SK-N-SH treated with all-trans-retinoic acid at 6 μM for 48 hours (cell line): ENCODE results near the gene HOXB4.
A peak's percentile ranks its signal among the peaks of the same experiment; 100 is the strongest.

ENCODE experiments used
- ARNTL ChIP-seq: fragments of 450-650 bp; formaldehyde crosslinking; IDR thresholded peaks from 2 replicates; pipeline ENCODE4 v1.5.0; 2020; ENCODE audit warnings: low read depth, mild to moderate bottlenecking, moderate library complexity, borderline replicate concordance
- CREB5 ChIP-seq: fragments of 250-450 bp; sonication (Bioruptor Pico); IDR thresholded peaks from 2 replicates; pipeline ENCODE4 v1.5.1; 2020; ENCODE audit warnings: low read depth, mild to moderate bottlenecking, moderate library complexity
- ESRRG ChIP-seq: fragments of 250-450 bp; sonication (Bioruptor Pico); IDR thresholded peaks from 2 replicates; pipeline ENCODE4 v1.6.1; 2021; ENCODE audit warnings: mild to moderate bottlenecking
- OSR1 ChIP-seq: fragments of 250-450 bp; sonication (Bioruptor Pico); IDR thresholded peaks from 2 replicates; pipeline ENCODE4 v1.8.0; 2022; ENCODE audit warnings: moderate library complexity, mild to moderate bottlenecking, inconsistent platforms
- RARB ChIP-seq: fragments of 250-450 bp; sonication (Bioruptor Pico); IDR thresholded peaks from 2 replicates; pipeline ENCODE4 v1.8.0; 2021; ENCODE audit warnings: mild to moderate bottlenecking, moderate library complexity
- TCF4 ChIP-seq: fragments of 250-450 bp; sonication (Bioruptor Pico); IDR thresholded peaks from 2 replicates; pipeline ENCODE4 v1.8.0; 2021; ENCODE audit warnings: mild to moderate bottlenecking, moderate library complexity, borderline replicate concordance
- TSHZ2 ChIP-seq: fragments of 250-450 bp; sonication (Bioruptor Pico); IDR thresholded peaks from 2 replicates; pipeline ENCODE4 v1.5.0; 2020; ENCODE audit warnings: mild to moderate bottlenecking, moderate library complexity
- ZFP3 ChIP-seq: fragments of 250-450 bp; sonication (Bioruptor Pico); IDR thresholded peaks from 2 replicates; pipeline ENCODE4 v1.5.0; 2020; ENCODE audit warnings: mild to moderate bottlenecking, moderate library complexity
- ZNF565 ChIP-seq: fragments of 450-650 bp; formaldehyde crosslinking; conservative IDR thresholded peaks from 2 replicates; pipeline ENCODE4 v1.5.0; 2020; ENCODE audit warnings: low read depth, mild to moderate bottlenecking, moderate library complexity
- ZNF8 ChIP-seq: fragments of 450-650 bp; formaldehyde crosslinking; IDR thresholded peaks from 2 replicates; pipeline ENCODE4 v1.5.0; 2020; ENCODE audit warnings: mild to moderate bottlenecking, moderate library complexity
- TF ChIP-seq, protein P1 (sequence below): fragments of 250-450 bp; sonication (Bioruptor Pico); IDR thresholded peaks from 2 replicates; pipeline ENCODE4 v1.8.0; 2020; ENCODE audit warnings: mild to moderate bottlenecking, moderate library complexity, borderline replicate concordance
- TF ChIP-seq, protein P2 (sequence below): fragments of 250-450 bp; sonication (Bioruptor Pico); IDR thresholded peaks from 2 replicates; pipeline ENCODE4 v1.8.0; 2021; ENCODE audit warnings: low read depth, mild to moderate bottlenecking, moderate library complexity, borderline replicate concordance
- TF ChIP-seq, protein P3 (sequence below): fragments of 250-450 bp; sonication (Bioruptor Pico); IDR thresholded peaks from 2 replicates; pipeline ENCODE4 v1.5.1; 2021; ENCODE audit warnings: mild to moderate bottlenecking, moderate library complexity

- no peak for TF ChIP-seq ARNTL (CRISPR knock-in tag)
- TF ChIP-seq, protein P1, sequence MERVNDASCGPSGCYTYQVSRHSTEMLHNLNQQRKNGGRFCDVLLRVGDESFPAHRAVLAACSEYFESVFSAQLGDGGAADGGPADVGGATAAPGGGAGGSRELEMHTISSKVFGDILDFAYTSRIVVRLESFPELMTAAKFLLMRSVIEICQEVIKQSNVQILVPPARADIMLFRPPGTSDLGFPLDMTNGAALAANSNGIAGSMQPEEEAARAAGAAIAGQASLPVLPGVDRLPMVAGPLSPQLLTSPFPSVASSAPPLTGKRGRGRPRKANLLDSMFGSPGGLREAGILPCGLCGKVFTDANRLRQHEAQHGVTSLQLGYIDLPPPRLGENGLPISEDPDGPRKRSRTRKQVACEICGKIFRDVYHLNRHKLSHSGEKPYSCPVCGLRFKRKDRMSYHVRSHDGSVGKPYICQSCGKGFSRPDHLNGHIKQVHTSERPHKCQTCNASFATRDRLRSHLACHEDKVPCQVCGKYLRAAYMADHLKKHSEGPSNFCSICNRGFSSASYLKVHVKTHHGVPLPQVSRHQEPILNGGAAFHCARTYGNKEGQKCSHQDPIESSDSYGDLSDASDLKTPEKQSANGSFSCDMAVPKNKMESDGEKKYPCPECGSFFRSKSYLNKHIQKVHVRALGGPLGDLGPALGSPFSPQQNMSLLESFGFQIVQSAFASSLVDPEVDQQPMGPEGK (CRISPR knock-in tag), result no peak
- no peak for TF ChIP-seq CREB5 (CRISPR knock-in tag)
- TF ChIP-seq TSHZ2 (CRISPR knock-in tag), result peak; percentile 99
- no peak for TF ChIP-seq RARB (CRISPR knock-in tag)
- TF ChIP-seq ESRRG (CRISPR knock-in tag), result no peak
- TF ChIP-seq ZNF8, result no peak
- TF ChIP-seq ZNF565, result no peak
- TF ChIP-seq, protein P2, sequence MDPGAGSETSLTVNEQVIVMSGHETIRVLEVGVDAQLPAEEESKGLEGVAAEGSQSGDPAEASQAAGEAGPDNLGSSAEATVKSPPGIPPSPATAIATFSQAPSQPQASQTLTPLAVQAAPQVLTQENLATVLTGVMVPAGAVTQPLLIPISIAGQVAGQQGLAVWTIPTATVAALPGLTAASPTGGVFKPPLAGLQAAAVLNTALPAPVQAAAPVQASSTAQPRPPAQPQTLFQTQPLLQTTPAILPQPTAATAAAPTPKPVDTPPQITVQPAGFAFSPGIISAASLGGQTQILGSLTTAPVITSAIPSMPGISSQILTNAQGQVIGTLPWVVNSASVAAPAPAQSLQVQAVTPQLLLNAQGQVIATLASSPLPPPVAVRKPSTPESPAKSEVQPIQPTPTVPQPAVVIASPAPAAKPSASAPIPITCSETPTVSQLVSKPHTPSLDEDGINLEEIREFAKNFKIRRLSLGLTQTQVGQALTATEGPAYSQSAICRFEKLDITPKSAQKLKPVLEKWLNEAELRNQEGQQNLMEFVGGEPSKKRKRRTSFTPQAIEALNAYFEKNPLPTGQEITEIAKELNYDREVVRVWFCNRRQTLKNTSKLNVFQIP (CRISPR knock-in tag), result no peak
- TF ChIP-seq ZFP3, result no peak
- TF ChIP-seq OSR1 (CRISPR knock-in tag), result no peak
- TF ChIP-seq, protein P3, sequence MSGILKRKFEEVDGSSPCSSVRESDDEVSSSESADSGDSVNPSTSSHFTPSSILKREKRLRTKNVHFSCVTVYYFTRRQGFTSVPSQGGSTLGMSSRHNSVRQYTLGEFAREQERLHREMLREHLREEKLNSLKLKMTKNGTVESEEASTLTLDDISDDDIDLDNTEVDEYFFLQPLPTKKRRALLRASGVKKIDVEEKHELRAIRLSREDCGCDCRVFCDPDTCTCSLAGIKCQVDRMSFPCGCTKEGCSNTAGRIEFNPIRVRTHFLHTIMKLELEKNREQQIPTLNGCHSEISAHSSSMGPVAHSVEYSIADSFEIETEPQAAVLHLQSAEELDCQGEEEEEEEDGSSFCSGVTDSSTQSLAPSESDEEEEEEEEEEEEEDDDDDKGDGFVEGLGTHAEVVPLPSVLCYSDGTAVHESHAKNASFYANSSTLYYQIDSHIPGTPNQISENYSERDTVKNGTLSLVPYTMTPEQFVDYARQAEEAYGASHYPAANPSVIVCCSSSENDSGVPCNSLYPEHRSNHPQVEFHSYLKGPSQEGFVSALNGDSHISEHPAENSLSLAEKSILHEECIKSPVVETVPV (CRISPR knock-in tag), result no peak
- no peak for TF ChIP-seq TCF4 (CRISPR knock-in tag)
These were observed 15.1 kb upstream of the HOXB4 start, which contains the start of gene HOXB5 for GRCh38 chr17:48593126-48593829.
